NCI-H345 (cell line): ENCODE data around the gene PTH1R.

Experiments
- DNase-seq: peaks from one replicate; lab custom pipeline; 2025; lab: John Stamatoyannopoulos, UW

The PTH1R gene

DNA sequence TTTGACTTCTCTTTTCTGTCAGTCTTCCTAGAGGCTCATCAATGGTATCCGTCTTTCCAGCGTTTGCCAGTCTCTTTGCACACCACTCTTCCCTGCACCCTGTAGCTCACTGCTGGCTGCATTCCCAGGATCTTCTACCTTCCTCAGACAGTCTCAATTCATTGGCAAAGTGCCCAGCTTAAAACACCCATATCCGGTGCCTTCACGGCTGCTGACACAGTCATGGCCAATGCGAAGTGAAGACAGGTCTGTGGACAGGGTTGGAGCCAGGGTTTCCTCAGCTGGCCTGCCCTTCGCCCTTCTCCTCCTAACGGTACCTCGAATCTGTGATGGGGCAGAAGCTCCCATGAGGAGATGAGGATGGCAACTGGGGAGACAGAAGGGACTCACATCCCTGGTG, 36.1 kb downstream of the PTH1R start:
- peak; percentile 89 for DNase-seq

DNA sequence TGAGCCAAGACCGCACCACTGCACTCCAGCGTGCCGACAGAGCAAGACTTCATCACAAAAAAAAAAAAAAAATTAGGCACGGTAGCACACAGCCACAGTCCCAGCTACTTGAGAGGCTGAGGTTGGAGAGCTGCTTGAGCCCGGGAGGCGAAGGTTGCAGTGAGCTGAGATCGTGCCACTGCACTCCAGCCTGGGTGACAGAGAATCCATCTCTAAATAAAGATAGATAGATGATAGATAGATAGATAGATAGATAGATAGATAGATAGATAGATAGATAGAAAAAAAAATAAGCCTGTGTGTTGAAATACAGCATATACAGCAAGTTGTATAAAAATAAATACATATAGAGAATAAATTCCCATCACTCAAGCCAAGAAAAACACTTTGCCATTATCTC, 37.3 kb downstream of the PTH1R start:
- no peak for DNase-seq

DNA sequence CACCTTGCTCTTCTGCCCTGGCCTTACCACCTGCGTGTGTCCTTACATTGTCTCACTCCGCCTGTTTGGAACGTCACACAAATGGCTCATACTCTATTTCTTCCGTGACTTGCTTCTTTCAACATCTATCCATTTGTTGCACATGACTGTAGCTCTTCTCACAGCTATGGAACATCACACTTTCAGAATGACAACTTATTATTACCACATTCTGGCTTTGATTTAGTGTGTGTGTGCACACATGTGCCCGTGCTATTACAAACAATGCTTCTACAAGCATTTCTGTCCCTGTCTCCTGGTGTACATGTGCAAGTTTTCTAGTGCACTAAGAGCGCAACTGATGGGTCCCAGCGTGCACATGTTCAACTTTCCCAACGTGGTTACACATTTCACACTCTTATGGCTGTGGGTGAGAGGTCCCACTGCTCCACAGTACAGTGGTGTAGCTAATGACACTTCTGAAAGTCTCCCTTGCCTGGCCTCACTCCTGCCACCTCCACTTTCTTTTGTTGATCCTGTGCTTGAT, 37.8 kb downstream of the PTH1R start:
- DNase-seq, result no peak

DNA sequence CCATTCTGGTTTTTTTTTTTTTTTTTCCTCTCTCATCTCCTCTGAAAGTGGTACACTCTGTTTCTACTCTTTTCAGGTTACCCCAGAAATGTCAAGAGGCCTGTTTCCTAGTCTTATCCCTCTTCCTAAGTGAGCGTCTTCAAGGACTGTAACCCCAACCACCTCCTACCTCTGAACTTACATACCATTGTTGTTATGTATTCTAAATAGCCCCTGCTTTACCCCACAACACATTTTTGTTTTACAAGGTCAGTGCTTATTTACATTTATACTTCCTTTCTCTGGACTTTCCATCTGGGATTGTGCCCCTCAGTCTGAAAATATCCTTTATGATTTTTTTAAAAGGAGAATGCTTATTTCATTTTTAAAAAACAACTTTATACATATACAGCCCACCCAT, 38.8 kb downstream of the PTH1R start:
- DNase-seq, result no peak

DNA sequence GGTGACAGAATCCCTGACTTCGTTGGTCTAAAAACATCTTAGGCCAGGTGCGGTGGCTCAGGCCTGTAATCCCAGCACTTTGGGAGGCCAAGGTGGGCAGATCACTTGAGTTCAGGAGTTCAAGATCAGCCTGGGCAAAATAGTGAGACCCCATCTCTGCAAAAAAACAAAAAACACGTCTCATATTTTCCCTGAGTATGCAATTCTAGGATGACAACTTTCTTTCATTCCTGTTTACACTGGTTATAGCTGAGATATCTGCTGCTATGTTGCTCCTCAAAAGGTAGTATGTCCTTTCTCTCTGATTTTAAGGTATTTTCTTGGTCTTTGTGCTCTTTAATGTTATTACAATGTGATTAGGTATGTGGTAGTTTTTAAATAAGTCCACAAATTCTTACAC, 39.3 kb downstream of the PTH1R start:
- DNase-seq, result no peak

DNA sequence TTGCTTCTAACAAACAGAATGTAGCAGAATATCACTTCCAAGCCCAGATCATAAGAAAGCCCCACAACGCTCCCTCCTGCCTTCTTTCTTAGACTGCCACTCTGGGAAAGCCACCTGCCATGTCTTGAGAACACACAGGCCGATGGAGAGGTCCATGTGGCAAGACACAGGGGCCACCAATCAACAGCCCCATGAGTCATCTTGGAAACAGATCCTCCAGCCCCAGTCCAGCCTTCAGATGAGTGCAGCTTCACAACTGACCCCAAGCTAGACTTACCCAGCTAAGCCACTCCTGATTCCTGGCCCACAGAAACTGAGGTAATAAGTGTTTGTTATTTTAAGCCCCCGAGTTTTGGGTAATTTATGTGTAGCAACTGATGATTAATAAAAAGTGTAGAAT, 39.7 kb downstream of the PTH1R start:
- DNase-seq, result no peak

DNA sequence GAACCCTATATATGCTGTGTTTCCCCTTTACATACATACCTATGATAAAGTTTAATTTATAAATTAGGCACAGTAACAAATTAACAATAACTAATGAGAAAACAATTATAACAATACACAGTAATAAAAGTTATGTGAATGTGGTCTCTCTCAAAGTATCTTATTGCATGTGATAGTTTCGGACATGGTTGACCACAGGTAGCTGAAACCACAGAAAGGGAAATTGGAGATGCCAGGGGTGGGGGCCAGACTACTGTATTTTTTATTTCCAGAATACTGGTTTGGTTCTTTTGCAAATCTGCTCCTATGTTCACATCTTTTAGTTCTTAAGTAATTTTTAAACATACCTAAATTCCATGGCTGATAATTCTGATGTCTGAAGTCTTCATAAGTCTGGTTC, 40.7 kb downstream of the PTH1R start:
- no peak for DNase-seq

DNA sequence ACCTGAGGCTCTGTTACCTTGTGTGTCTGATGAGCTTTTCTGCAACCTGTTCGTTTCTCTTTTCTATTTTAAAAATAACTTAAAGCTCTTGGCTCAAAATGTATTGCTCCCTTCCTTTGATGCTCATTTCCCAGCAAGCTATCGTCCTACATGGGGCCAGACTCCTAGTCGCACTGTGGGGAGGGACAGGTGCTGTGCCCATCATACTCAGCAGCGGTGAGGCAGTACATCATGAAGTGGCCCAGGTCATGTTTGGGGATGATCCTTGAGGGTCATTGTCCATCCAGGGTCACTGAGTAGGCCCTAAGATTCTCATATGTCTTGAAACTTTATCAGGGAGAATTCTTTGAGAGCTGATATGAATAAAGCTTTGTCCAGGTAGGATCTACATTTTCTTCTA, 41.1 kb downstream of the PTH1R start:
- DNase-seq, result no peak

DNA sequence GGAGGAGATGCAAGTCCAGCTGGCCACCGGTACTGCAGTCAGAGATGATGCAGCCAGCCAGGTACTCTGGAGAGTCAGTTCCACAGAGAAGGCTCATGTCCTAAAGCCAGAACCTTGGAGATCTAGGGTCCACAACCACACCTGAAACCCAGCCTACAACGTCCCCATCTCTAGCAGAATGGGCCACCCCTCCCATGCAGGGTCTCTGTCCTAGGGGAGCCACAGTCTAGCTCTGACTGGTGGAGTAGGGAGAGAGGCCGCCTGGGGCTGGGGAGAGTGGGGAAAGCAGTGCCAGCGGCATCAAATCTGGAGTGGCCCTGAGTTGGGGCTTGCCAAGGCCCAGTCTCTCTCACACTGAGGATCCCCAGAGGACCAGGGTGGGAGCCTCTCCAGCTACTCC, 43.5 kb downstream of the PTH1R start:
- DNase-seq, result no peak

DNA sequence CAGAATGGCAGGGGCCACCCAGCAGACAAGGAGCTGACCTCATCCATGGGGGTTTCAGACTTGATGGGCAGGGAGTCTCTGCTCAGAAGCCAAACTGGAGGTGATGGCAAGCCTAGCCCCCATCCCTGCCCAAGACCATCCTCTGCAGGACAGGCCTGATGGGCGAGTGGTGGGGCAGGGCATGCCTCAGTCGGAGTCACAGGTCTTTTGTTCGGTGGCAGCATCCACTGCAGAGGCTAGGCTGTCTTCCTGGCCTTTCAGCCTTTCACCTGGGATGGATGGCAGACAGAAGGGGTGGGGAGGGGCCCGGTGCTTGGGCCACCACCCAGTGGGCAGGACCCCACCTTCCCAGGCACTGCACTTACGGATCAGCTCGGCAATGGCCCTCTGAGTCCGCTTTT, 44.4 kb downstream of the PTH1R start:
- DNase-seq, result no peak

DNA sequence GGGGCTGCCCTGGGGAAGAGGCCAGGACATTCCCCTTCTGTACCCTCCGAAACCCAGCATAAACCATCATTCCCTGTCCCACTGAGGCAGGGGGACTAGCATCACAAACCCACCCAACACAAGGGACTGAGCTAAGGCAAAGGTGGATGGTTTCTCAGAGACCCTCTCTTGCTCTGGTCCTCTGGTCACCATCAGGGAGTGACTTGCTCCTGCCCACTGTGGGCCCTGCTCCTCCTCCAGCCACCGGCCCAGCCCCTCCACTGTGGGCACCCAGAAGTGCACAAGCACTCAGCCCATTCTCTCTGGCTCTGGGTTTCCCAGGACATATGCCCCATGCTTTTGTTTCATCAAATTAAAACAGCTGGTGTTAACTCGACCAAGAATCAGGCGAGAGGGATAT, 44.9 kb downstream of the PTH1R start:
- no peak for DNase-seq

DNA sequence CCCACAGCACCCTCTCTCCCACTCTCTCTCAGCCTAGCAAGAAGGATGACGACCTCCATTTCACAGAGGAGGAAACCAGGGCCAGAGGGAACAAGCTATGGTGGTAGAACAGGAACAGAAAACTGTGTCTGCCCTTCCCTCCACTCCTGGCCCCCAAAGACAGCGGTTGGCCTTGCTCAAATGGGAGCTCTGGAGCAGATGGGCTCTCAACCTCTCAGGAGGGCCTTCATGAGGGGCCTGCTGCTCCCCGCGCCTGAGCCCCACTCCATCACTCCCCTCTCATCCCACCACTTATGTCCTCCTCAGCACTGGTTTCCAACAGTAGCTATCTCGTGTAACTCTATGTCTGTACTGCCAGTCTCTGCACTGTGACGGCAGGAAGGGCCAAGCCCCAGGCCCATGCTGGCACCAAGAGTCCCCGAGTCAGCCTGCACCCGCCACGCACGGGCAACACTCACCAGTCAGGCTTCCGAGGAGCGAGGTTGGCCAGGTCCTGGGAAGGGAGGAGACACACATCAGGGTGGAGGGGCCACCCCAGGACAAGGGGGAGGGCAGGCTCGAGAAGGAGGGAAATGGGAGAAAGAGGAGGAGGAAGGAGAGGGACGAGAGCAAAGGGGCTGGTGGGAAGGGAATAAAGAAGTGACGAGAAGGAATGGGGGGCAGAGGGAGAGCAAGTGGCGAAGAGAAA, 45.5 kb downstream of the PTH1R start:
- no peak for DNase-seq

DNA sequence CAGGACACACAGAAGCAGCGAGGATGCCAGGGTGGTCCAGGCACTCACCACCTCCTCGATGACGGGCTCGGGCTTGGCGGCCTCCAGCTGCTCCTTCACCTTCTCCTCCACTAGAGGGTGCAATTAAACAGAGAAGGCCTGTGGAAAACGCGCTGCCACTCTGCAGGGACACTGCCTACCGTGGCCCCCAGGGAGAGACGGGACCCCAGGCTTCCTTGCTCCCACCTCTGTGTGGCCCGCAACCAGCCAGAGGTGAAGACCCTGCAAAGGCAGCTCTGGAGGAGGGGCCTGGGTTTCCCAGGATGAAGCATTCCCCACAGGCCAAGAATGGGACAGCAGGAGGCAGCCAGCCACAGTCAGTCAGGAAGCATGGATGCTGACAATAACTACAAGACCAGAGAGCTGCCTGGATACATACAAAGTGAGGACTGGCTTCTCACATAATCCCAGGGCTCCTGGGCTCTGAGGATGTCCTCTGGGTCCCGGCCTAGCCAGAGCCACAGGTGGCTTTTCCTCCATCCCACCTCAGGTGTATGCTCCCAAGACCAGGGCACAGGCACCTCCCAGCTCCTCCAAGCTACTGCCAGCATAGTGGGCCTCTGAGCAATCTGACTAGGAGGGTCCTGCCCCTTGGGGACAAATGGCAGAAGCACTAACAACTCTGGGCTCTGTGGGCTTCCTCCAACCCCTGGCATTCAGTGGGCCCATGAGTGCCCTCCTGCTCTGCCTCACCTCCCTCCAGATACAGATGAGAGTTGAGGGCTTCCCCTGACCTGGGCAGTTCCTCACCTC, 46.2 kb downstream of the PTH1R start:
- DNase-seq, result no peak

DNA sequence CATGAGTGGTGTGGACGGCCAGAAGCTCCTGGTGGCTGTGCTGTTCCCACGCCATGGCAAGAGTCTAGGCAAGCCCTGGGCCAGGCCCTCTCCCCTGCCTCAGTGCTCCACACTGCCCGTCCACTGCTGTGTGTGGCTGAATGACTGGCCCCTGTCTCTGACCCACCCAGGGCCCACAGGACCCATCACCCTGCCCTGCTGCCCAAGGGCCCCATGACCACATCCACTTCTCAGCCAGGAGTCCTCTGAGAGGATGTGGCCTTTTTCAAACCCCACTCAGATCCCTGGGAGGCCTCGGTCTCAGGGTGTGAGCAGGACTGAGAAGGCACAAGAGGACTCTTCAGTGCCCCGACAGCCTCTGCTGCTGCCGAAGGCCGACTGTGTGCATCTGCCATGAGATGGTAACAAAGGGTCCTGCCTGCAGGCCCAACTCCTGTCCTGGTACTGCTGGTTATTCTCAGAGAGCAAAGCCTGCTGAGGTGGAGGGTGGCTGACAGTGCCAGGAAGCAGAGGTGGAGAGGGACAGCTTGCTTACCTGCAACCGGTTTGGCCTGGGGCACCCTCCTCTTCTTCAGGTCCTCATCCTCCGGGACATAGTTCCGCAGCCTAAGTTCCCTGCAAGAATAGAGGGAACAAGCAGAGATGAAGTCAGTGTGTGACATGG, 47.5 kb downstream of the PTH1R start:
- no peak for DNase-seq

DNA sequence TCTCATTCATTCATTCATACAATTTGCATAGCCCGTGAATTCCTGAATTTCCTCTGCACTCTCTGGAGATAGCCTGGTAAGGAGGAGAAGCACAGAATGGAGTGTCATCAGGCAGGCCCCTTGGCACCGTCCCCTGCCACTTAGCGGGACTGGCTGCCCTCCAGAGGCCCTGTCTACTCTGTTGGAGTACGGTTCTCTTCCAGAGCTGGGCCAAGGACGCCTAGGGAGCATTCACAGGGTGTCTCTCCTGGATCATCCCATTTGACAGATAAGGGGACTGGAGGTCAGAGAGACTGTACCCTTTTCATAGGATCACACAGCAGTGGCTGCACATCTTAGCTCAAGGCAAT, 48.0 kb downstream of the PTH1R start:
- no peak for DNase-seq

DNA sequence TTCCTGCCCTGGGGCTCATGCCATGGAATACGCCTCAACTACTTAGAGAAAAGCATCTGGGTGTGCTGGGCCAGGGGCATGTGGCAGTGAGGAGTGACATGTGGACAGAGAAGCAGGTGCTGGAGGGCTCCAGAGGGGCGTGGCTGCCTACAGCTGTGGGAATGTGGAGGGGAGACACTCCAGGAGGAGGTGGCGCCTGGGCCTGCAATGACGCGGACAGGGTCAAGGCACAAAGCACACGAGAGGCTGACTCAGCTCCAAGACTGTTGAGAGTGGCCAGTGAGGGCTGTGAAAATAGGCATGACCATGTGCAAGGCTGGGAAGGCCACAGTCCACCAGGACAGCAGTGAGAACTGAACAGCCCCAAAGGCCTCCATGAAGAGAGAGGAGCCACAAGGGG, 48.5 kb downstream of the PTH1R start:
- no peak for DNase-seq

DNA sequence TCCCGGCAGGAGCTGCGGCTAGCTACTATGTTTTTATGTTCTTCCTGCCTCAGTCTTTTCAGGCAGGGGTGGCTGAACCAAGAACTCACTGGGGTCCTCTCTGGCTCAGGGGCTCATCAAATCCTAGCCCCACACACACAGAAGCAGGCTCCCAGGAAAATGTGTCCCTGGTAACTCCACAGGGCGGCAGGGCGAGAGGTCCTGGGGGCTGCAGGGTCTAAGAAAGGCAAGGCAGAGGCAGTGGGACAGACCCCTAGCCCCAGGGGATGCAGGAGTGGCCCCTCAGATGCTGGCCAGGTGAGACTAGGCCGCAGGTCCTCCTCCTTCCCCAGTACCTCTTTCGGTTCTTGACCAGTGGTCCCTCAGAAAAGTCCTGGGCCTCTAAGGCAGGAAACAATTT, 48.9 kb downstream of the PTH1R start:
- DNase-seq, result no peak

DNA sequence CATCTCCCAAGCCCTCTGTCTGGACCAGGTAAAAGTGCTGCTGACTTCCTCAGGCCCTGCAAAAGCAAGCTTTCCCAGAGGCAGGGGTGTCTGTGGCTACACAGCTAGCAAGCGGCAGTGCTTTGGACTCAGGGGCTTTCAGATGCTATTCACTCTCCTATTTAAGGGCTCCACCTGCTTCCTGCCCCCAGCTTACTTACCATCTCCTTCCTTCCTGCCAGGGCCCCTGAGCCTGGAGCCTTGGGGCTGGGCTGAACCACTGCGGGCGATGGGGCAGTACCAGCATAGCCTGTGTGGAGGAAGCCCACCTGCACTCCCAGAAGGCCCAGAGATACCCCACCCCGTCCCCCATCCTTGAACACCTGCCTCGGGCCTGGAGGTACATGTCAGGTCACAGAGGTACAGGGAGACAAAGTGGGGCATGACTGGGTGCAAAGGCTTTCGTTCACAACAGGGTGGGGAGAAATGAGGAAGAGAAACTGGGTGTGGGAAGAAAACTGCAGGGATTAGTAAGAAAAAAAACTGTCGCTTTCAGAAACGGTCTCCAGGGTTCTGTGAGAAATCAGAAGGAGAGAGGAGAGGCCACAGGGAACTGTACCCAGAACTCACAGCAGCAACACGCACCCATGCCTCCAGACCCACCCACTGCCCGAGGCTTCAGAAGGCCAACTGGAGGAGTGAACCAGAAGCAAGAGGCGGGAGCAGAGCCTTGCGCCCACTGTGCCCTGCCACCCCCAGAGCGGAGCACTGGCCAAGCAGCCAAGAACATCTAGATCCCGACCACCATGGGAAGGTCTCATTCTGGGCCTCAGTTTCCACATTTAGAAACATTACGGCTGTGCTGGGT, 49.6 kb downstream of the PTH1R start:
- DNase-seq, result no peak

DNA sequence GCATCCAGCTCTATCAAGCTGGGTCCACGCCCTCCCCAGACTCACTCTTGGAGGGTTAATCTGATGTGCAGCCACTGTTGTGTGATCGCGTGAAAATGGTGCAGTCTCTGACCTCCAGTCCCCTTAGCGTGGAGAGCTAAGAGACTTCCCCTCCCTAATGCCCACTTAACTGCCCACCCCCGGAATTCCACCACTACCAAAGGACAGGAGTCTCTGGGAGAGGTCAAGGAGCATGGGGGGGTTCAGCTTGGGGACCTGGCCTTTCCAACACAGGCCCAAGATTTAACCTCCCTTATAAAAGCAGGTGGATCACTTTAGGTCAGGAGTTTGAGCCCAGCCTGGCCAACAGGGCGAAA, 50.2 kb downstream of the PTH1R start:
- no peak for DNase-seq

DNA sequence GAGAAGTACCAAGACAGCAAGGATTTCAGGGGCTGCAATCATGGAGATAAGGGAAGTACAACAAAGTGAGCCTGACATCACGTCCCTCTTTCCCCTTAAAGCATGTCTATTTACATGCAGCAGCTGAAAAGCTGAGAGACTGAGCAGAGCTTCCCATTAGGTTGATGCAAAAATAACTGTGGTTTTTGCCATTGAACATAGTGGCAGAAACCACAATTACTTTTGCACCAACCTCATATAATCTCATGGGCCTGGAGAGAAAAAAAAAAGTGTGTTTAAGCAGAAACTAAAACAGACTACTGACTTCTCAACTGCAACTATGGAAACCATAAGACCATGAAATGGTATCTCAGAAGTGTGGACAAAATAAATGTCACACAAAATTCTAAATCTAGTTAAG, 50.8 kb downstream of the PTH1R start:
- DNase-seq, result no peak

DNA sequence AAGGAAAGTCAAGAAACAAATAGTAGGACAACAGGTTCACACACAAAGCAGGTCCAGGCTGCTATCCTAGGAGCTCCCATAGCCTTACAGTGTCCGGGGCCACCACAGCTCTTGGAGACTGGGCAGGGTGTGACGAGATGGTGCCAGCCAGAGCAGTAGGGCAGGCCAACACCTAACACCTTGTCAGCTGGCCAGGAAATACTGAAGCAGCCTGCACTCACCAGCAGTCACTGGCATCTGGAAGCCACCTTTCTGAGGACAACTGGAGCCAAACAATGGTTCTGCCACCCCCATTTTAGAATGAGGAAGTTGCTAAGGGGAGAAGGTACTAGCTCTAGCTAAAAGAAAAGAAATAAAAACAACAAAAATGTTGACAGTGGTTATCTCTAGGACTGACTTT, 51.8 kb downstream of the PTH1R start:
- no peak for DNase-seq

DNA sequence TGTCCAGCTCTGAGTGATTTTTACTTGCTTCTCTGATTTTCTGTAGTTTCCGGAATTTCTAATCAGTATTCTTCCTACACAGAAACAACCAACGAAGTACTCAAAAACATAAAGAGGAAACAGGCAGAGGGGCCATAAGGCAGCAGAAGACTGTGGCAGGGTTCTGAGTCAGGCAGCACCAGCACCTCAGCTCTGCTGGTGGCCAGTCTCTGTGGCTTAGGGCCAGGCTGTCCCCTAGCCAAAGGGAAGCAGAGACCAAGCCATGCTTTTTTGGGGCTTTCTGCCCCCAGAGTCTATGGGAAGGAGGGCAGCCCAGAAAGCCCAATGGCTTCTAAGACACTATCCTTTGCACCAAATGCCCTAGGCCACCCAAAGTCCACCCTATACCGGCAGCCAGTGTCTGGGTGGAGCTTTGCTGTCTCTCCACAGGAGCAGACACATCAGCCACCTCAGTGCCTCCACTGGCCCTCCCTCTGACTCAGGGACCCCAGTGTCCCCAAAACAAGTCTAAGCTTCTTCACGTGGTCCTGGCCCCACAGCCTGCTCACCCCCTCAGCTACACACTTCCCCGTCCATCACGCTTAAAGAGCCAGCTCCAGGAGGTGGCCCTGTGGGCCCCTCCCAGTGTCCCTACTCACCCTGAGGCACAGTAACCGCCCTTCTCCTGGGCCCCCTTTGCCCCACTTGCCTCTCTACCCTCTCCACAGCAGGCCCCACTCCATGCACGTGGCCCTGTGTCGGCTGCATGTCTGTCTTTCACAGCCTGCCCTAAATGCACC, 52.8 kb downstream of the PTH1R start:
- no peak for DNase-seq
